Upper lobe of left lung (tissue), 4 donors: Measurements from ENCODE around the gene KCNA3.

Experiments used
- EP300 ChIP-seq, 4 donors: sonication (generic); formaldehyde crosslinking; IDR thresholded peaks; one replicate each; pipeline ENCODE4 v1.5.1; 2017; ENCODE audit warnings: antibody characterized with exemption in 4 of 4, control low read depth in 2 of 4
- POLR2A ChIP-seq, 4 donors: fragments of 450-650 bp; IDR thresholded peaks; one replicate each; pipeline ENCODE4 v1.5.1; 2016 to 2017; ENCODE audit warnings: antibody characterized with exemption in 4 of 4, mild to moderate bottlenecking in 2 of 4
- POLR2AphosphoS5 ChIP-seq, 2 donors: sonication (generic); formaldehyde crosslinking; IDR thresholded peaks; one replicate each; pipeline ENCODE4 v1.5.1; 2017; ENCODE audit warnings: antibody characterized with exemption in 2 of 2
- TF ChIP-seq, protein P1 (sequence below), 6 experiments: fragments of 450-650 bp in 4 of 6; fragments of 200-600 bp in 2 of 6; sonication (generic) in 2 of 6; IDR thresholded peaks; one replicate each; pipeline ENCODE4 v1.5.1; 2016 to 2019; ENCODE audit warnings: antibody characterized with exemption in 6 of 6

DNA sequence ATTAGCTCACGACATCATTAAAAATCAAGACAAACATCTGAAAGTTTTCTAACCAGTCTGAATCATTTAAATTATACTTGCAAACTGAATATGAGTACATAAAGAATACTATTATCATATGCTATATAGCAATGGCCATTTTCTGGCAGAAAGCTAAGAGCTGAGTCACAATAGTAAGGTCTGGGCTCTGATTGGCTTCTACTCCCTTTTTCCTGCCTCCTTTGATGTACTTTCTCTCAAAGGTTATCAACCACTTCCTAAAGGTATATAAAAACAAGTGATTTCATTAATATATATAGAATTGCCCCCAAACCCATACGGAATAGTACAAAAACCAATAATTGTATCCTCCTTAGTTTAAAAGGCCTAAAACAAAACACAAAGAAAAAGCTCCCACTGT lies 7.0 kb downstream of the KCNA3 start:
- TF ChIP-seq, protein P1, sequence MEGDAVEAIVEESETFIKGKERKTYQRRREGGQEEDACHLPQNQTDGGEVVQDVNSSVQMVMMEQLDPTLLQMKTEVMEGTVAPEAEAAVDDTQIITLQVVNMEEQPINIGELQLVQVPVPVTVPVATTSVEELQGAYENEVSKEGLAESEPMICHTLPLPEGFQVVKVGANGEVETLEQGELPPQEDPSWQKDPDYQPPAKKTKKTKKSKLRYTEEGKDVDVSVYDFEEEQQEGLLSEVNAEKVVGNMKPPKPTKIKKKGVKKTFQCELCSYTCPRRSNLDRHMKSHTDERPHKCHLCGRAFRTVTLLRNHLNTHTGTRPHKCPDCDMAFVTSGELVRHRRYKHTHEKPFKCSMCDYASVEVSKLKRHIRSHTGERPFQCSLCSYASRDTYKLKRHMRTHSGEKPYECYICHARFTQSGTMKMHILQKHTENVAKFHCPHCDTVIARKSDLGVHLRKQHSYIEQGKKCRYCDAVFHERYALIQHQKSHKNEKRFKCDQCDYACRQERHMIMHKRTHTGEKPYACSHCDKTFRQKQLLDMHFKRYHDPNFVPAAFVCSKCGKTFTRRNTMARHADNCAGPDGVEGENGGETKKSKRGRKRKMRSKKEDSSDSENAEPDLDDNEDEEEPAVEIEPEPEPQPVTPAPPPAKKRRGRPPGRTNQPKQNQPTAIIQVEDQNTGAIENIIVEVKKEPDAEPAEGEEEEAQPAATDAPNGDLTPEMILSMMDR (IDR thresholded peaks at IDR 0.05): no peak
- TF ChIP-seq POLR2AphosphoS5 (IDR thresholded peaks at IDR 0.05): no peak
- TF ChIP-seq EP300 (IDR thresholded peaks at IDR 0.05): no peak
- TF ChIP-seq POLR2A (IDR thresholded peaks at IDR 0.05): no peak
